Gastroesophageal sphincter (tissue), 3 donors: ENCODE data around the gene TMEM117.

Experiments used
- CTCF ChIP-seq, 4 experiments: fragments of 200-600 bp in 2 of 4; fragments of 450-650 bp in 2 of 4; sonication (generic) in 1 of 4; IDR thresholded peaks; one replicate each; pipeline ENCODE4 v1.5.1; 2017 to 2019; ENCODE audit warnings: antibody characterized with exemption in 4 of 4, mild to moderate bottlenecking in 2 of 4, moderate library complexity in 2 of 4
- EP300 ChIP-seq: sonication (generic); formaldehyde crosslinking; IDR thresholded peaks from one replicate; pipeline ENCODE4 v1.6.1; 2017; ENCODE audit warnings: antibody characterized with exemption, mild to moderate bottlenecking
- POLR2A ChIP-seq, 2 donors: fragments of 450-650 bp; IDR thresholded peaks; one replicate each; pipeline ENCODE4 v1.6.1; 2017; ENCODE audit warnings: antibody characterized with exemption in 2 of 2, mild to moderate bottlenecking in 2 of 2, moderate library complexity in 1 of 2
- POLR2AphosphoS5 ChIP-seq: sonication (generic); formaldehyde crosslinking; IDR thresholded peaks from one replicate; pipeline ENCODE4 v1.6.1; 2017; ENCODE audit warnings: antibody characterized with exemption

- no peak for TF ChIP-seq CTCF (IDR thresholded peaks at IDR 0.05)
- TF ChIP-seq POLR2A (IDR thresholded peaks at IDR 0.05) = no peak
- TF ChIP-seq POLR2AphosphoS5 = no peak
- no peak for TF ChIP-seq EP300
Observed at GRCh38 chr12:43789941-43790340, 45.9 kb upstream of the TMEM117 start.
